ENCODE measurements around the gene CDH23. TPM values are rescaled to one million over a fixed set of nuclear protein-coding genes. Genes with fewer than 3 reads are reported as not detected.

The CDH23 gene
- total and polyA plus RNA-seq, 2 donors from 2014 or later: 1.1 to 6.4 TPM

DNA sequence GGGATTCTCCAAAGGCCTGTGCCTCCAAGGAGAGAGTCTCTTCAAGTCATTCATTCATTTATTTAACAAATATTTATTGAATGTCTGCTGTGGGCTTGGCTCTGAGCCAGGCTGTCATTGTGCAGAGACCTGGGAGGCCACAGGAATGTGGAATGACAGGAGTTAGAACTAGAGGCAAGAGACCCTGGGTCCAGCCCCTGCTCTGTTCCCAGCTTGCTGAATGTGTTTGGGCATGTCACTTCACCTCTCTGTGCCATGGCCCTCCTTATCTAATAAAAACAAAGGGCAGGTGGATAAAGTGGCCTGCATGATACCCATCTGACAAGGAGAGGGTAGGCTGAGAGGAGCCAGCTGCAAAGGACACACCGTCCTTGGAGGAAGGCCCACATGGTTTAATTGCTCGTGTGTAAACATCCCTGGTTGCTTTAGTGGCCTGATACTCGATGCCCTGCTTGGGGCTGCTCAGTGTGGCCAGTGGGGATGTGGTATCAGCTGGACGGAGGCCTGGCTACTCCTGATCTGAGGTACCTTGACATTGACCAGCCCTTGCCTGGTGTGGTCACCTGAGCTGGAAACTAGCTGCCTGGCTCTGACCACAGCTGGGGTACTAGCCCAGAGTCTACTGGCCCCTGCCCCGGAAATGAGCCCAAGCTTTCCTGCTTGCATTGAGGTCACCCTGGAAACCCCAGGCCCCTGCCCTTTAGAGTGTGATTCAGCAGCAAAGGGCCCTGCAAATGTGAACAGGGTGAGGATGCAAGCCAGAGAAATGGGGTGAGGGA lies 116.2 kb downstream of the CDH23 start:
- no peak overlapping the region for H3K9ac ChIP-seq (ENCODE audit: low read length in 3 of 3)
- H3K9me3 ChIP-seq (ENCODE audit: control insufficient read depth in 2 of 3, insufficient read depth in 1 of 3, low read length in 3 of 3): no peaks in the 10 kb centered on the region
- H3K27ac ChIP-seq (ENCODE audit: low read depth in 2 of 2, low read length in 2 of 2): no peak overlapping the region
- no peaks in the 10 kb centered on the region for H3K27me3 ChIP-seq (ENCODE audit: control insufficient read depth, insufficient read depth, low read length)
- FAIRE-seq (no peak), DNase-seq (peak in 3 of 5 donors; percentile 61 to 63 (median 62))
- no peak overlapping the region for H3K4me3 ChIP-seq (ENCODE audit: low read length in 3 of 3)
- intact Hi-C loops (cut with DNase I): no loop called here
- H3K36me3 ChIP-seq (ENCODE audit: control insufficient read depth in 2 of 3, insufficient read depth in 3 of 3, low read length in 3 of 3): no peaks in the 10 kb centered on the region
- TF ChIP-seq, protein P1, sequence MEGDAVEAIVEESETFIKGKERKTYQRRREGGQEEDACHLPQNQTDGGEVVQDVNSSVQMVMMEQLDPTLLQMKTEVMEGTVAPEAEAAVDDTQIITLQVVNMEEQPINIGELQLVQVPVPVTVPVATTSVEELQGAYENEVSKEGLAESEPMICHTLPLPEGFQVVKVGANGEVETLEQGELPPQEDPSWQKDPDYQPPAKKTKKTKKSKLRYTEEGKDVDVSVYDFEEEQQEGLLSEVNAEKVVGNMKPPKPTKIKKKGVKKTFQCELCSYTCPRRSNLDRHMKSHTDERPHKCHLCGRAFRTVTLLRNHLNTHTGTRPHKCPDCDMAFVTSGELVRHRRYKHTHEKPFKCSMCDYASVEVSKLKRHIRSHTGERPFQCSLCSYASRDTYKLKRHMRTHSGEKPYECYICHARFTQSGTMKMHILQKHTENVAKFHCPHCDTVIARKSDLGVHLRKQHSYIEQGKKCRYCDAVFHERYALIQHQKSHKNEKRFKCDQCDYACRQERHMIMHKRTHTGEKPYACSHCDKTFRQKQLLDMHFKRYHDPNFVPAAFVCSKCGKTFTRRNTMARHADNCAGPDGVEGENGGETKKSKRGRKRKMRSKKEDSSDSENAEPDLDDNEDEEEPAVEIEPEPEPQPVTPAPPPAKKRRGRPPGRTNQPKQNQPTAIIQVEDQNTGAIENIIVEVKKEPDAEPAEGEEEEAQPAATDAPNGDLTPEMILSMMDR (IDR thresholded peaks at IDR 0.05; ENCODE audit: borderline replicate concordance, extremely low read depth, insufficient read depth): no peak
- H3K4me1 ChIP-seq (ENCODE audit: control insufficient read depth in 2 of 3, insufficient read depth in 2 of 3, low read depth in 1 of 3, low read length in 3 of 3): no peaks in the 10 kb centered on the region

DNA sequence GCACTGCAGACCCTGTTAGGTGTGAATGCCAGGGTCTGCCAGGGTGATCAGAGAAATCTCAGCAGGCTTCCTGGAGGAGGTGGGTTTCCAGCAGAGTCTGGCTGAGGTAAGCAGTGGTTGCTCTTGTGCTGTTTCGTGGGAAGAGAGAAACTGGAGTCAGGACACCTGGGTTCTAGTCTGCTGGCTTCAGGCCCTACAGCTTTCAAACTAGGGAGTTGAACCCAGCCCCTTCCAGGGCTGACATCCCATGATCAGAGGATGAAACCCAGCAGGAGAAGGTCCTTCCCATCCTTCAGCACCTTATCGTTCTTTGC lies 116.8 kb downstream of the CDH23 start:
- intact Hi-C loops (cut with DNase I): no loop called here
- DNase-seq (no peak), FAIRE-seq (no peak)
- TF ChIP-seq, protein P1 (IDR thresholded peaks at IDR 0.05; ENCODE audit: borderline replicate concordance, extremely low read depth, insufficient read depth): no peak
- no peaks in the 10 kb centered on the region for H3K4me1 ChIP-seq (ENCODE audit: control insufficient read depth in 2 of 3, insufficient read depth in 2 of 3, low read depth in 1 of 3, low read length in 3 of 3)
- H3K27ac ChIP-seq (ENCODE audit: low read depth in 2 of 2, low read length in 2 of 2): no peak overlapping the region
- no peaks in the 10 kb centered on the region for H3K27me3 ChIP-seq (ENCODE audit: control insufficient read depth, insufficient read depth, low read length)
- no peak overlapping the region for H3K9ac ChIP-seq (ENCODE audit: low read length in 3 of 3)
- no peaks in the 10 kb centered on the region for H3K9me3 ChIP-seq (ENCODE audit: control insufficient read depth in 2 of 3, insufficient read depth in 1 of 3, low read length in 3 of 3)
- H3K4me3 ChIP-seq (ENCODE audit: low read length in 3 of 3): no peak overlapping the region
- no peaks in the 10 kb centered on the region for H3K36me3 ChIP-seq (ENCODE audit: control insufficient read depth in 2 of 3, insufficient read depth in 3 of 3, low read length in 3 of 3)

DNA sequence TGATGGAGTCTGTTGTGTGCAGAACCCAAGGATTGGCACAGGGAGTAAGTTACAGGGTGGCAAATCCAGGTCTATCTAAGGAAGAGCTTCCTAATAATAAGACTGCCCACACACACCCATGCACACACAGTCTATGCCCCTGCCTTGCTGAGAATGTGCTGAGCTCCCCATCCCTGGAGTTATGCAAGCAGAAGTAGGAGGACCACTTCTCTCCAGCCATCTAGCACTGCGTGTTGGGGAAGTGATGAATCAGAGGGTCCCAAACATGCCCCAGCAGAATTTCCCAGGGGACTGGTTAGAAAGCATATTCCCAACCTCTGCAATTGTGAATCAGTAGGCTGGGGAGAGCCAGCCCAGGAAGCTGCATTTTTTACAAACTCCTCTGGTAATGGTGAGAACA lies 117.2 kb downstream of the CDH23 start:
- Histone ChIP-seq H3K9me3 (ENCODE audit: control insufficient read depth in 2 of 3, insufficient read depth in 1 of 3, low read length in 3 of 3) (no peaks in the 10 kb centered on the region), H3K4me3 (ENCODE audit: low read length in 3 of 3) (no peak overlapping the region), H3K27ac (ENCODE audit: low read depth in 2 of 2, low read length in 2 of 2) (no peak overlapping the region), H3K27me3 (ENCODE audit: control insufficient read depth, insufficient read depth, low read length) (no peaks in the 10 kb centered on the region), H3K9ac (ENCODE audit: low read length in 3 of 3) (no peak overlapping the region), H3K4me1 (ENCODE audit: control insufficient read depth in 2 of 3, insufficient read depth in 2 of 3, low read depth in 1 of 3, low read length in 3 of 3) (no peaks in the 10 kb centered on the region), H3K36me3 (ENCODE audit: control insufficient read depth in 2 of 3, insufficient read depth in 3 of 3, low read length in 3 of 3) (no peaks in the 10 kb centered on the region)
- TF ChIP-seq, protein P1 (IDR thresholded peaks at IDR 0.05; ENCODE audit: borderline replicate concordance, extremely low read depth, insufficient read depth): no peak
- FAIRE-seq (no peak), DNase-seq (no peak)
- intact Hi-C loops (cut with DNase I): no loop called here

All from kidney (tissue), 14 donors.